Hippocampal formation (tissue), 2 donors: Measurements from ENCODE around the gene DEFB132.
"Not testable (repeated sequence)": the region's sequence is repeated elsewhere in the genome, so short reads cannot be mapped to it uniquely, and the experiment has no call there.

Experiments
- DNase-seq, 2 donors: peaks; one replicate each; lab custom pipeline; 2025; lab: John Stamatoyannopoulos, UW

DEFB132 gene, protein sequence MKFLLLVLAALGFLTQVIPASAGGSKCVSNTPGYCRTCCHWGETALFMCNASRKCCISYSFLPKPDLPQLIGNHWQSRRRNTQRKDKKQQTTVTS

DNA sequence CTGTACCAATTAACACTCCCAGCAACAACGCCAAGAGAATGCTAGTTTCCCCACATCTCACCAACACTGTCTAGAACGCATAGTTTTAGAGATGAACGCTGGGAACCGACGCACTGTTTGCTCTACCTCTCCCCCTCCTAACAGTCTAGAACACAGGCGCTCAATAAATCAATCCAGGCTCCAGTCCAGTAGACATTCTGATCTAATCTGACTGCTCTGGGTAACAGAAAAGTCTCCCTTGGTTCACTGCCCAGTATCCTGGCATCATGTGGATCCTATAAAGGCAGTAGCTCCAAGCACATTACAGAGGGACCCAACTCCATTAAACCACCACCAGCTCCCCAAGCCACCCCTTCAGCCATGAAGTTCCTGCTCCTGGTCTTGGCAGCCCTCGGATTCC, at the start of gene DEFB132:
DEFB132 (plus strand) TSS at position 306 of the 400 bp plus-strand sequence; CDS start at position 361, 55 bp downstream.
- no peak for DNase-seq

DNA sequence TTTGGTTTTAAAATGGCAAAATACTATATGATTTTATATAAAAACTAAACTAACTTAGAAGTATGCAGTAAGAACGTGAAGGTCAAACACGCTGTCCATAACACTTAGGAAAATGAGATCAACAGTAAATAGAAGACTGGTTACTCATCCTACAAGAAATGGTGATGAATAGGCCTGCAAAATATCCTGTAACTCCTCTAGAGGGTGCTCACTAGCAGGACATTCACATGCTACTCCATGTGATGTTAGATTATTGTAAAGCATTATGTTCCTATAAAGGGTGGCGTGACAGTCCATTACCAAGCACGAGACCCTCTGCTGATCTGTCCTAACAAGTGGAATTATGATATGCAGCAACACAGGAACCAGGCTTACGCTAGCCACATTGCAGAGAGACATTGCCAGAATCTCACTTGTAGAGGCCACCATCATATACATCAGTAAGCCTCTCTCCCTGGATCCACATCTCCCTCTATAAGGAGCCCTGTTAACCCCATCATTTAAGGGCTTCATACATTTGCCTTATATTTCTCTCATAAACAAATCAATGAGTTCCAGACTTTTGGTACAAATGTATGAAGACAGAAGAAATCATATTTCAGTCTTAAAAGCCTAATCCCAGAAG, 48.5 kb upstream of the DEFB132 start:
- DNase-seq, result peak in 1 of 2 donors; percentile 13

DNA sequence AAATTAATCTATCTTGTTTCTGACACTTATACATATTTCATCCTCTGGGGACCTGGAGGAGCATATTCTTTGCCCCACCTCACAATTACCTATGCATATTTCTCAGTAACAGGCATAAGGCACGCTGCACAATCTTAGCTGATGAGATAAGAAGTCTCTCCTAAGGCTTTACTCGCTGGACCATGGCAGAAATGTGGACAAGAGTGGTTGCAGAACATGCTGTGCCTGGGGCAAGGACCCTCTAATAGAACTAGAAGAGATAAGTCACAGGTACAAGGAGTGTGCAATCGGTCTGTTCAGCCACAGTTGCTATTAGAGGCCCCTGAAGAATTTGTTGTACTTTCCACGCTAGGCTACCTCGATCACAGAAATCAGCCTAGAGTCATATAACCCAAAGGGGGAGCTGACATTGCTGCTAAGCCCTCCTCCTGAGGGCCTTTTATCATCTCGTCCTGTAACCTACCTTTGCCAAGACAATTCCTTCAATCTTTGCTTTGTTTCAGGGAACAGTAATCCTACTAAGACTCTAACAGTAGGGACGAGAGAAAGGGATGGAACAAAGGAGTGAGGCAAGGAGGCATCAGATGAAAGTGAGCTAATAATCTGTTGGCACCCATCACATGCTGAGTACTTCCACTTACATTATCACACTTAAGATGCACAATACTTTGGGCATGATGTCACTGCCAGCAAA, 46.6 kb upstream of the DEFB132 start:
- DNase-seq, result no peak

DNA sequence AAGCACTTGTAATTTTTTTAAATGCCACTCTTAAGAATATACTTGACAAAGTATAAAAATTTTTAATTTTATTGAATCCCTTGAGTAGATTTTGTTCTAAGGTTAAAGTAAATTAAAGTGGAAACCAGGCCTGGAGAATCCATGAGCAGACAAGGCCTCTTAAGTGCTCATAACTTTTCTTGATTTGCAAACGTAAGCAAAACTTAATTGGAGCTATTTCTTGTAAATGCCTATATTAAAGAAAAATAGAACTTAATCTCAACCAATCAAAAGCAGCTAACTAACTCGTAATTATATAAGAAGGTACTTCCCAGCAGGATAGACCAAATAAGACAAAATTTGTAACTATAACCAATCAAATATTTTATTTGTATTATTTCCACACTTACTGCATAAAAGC, 43.1 kb upstream of the DEFB132 start:
- DNase-seq, result no peak

DNA sequence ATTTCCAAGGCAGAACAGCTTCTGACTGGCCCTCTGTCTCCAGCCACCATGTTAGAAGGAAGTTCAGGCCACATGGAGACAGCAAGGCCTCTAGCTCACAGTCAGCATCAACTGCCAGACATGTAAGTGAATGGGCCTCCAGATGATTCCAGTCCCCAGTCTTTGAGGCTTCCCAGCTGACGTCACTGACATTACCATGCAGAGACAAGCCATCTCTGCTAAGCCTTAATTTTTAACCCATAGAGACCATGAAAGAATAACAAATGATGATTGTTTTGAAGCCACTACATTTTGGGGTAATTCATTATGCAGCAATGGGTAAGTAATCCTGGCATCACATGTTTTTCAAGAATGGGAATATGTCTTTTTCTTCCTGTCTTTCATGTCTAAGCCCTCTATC, 41.7 kb upstream of the DEFB132 start:
- DNase-seq, result no peak

DNA sequence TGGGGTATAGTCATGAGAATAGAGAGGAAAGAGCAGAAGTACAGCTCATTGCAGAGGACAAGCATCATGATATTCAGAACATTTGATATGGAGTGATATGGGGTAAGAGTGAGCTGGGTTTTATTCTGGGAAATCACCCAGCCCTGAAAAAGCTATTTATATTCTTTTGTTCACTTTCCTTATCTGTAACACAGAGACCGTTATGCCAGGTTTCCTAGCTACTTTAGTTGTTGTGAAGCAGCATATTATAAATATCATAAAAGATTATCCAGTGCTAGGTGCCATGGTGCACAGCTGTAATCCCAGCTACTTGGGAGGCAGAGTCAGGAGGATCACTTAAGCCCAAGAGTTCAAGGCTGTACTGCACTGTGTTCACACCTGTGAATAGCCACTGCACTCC, 40.3 kb upstream of the DEFB132 start:
- no peak for DNase-seq

DNA sequence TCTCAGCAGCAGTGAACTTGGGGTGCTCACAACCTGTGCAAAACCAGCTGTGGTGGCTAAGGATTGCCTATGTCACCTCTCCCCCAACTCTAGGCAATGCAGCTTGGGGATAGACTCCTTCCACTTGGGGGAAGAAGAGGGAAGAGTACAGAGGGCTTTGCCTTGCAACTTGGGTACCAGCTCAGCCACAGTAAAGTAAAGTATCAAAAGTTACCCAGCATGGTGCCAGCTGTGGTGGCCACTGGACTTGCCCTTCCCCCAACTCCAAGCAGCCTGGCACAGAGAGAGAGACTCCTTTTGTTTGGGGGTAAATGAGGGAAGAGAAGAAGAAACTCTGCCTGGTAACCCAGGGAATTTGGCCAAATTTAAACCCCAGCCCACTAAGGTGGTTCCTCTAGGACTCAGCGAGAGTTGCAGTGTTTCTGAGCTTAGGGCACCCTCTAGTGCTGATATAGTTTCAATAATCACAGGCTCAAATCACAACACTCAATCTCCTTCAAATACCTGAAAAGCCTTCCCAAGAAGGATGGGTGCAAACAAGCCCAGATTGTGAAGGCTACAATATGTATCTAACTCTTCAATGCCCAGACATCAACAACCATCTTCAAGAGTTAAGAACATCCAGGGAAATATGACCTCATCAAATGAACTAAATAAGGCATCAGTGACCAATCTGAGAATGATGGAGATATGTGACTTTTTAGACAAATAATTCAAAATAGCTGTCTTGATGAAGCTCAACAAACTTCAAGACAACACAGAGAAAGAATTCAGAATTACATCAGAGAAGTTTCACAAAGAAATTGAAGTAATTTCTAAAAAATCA, 38.0 kb upstream of the DEFB132 start:
- DNase-seq, result no peak

DNA sequence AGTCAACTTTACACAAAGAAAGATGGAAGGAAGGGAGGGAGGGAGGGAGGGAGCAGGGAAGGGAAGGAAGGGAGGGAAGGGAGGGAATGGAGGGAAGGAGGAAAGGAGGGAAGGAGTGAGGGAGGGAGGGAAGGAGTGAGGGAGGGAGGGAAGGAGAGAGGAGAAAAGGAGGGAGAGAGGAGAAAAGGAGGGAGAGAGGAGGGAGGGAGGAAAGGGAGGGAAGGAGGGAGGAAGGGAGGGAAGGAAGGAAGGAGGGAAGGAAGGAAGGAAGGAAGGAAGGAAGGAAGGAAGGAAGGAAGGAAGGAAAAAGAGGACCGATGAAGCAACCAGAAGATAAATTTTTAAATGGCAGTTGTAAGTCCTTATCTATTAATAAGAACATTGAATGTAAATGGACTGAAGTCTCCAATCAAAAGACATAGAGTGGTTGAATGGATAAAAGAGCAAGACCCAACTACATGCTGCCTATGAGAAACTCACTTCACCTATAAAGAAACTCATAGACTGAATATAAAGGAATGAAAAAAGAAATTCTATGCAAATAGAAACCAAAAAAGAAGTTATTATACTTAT, 36.2 kb upstream of the DEFB132 start:
- DNase-seq, result no peak

DNA sequence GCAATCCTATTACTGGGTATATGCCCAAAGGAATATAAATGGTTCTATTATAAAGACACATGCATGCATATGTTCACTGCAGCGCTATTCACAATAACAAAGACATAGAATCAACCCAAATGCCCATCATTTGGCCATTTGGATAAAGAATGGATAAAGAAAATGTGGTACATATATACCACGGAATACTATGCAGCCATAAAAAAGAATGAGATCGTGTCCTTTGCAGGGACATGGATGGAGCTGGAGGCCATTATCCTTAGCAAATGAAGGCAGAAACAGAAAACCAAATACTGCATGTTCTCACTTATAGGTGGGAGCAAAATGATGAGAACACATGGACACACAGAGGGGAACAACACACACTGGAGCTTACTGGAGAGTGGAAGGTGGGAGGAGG, 31.6 kb upstream of the DEFB132 start:
- not testable (repeated sequence) for DNase-seq

DNA sequence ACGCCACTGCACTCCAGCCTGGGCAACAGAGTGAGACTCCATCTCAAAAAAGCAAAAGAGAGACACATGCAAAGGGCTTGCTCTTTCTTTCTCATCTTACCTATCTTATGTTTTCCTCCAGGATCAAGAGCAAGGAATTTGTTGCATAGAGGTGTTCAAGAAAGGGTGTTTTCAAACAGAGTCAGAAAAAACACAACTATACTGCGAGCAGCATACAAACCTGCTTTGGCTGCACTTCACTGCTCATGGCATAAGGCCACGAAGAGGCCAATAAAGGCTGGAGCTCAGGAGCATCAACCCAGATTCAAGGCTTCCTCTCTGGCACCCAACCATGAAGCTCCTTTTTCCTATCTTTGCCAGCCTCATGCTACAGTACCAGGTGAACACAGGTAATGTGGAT, 30.6 kb upstream of the DEFB132 start, which contains the start of gene DEFB129:
DEFB129 (plus strand) TSS at position 301 of the 400 bp plus-strand sequence; CDS start at position 332, 31 bp downstream.
- DNase-seq, result no peak

DNA sequence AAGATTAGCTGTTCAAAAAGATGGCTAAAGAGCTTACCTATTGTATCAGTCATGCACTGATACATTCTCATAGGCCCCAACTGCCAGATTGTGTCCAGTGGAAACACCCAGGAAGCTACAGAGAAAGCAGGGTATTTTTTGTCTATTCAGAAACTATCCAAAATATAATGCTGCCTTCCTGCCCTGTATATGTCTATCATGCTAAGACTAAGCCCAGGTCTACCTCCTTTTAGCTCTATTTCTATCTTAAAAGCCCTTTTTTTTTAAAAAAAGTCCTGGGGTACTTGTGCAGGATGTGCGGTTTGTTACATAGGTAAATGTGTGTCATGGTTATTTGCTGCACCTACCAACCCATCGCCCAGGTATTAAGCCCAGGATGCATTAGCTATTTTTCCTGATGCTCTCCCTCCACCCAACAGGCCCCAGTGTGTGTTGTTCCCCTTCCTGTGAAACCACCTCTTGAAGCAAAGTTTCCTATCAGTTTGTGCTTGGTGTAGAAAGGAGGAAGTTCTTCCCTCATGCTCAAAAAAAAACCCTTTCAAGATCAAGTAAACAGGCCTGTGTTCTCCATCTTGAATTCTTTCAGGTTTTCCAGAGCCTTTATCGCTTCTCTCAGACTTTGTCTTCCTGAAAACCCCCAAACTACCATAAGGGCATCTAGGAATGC, 30.0 kb upstream of the DEFB132 start:
- DNase-seq, result peak in 1 of 2 donors; percentile 14

DNA sequence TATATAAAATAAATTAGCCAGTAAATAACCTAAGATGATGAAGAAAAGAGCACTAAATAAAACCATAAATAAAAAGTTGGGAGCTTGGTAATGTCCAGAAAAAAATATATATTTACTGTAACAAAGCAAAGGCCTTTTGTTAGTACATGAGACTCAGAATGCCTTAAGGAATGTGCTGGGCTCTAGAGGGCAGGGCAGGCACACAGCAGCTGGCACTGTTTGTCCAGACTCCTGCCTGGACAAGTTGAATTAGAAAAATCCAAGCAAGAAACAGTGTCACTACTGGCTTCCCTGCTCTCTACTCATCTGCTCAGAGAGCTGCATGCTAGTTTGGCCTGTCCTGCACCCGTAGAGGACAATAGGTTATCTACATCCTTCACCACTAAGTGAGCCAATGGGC, 21.6 kb upstream of the DEFB132 start:
- DNase-seq, result peak in 1 of 2 donors; percentile 6

DNA sequence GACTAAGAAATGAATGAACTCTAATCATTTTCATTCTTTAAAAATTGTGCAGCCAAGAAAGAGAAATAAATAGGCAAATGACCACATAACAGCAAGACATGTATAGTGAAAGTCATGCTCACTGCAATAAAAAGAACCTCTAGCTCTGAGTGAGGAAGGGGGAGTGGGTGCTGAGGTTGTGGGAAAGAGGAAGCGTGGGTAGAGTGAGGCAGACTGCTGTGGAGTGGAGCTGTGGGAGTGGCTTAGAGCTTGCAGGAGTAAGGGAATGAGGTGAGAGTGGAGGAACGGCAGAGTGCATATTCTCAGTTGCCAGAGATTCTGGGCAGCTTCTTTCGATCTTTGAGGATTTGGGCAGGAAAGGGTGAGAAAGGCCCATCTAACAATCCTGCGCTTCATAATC, 20.0 kb upstream of the DEFB132 start:
- peak in 1 of 2 donors; percentile 22 for DNase-seq

DNA sequence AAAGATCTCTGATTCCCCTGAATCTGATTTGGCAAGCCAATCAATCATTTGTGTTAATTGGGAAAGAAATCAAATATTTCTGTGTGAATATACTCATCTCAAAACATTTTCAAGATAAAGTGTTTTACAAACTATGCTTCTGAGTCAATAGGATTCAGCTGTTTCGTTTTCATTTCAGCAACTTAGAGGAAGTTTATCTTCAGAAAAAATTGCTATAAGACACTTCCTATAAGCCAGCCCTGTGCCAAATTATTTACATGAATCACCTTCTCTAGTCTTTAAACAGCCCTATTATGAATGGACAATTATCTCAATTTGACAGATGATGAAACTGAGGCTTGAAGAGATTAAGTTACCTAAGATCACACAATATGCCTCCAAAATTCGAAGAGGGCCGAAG, 19.6 kb upstream of the DEFB132 start:
- DNase-seq, result no peak

DNA sequence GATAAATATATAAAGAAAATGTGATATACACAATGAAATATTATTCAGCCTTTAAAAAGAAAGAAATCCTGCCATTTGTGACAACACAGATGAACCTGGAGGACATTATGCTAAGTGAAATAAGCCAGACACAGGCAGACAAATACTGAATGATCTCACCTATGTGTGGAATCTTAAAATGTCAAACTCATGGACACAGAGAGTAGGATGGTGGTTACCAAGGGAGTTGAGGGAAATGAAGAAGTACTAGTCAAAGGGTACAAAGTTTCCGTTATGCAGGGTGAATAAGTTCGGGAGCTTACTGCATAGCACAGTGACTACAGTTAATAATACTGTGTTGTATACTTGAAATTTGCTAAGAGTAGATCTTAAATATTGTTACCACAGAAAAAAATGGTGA, 14.6 kb upstream of the DEFB132 start:
- no peak for DNase-seq

DNA sequence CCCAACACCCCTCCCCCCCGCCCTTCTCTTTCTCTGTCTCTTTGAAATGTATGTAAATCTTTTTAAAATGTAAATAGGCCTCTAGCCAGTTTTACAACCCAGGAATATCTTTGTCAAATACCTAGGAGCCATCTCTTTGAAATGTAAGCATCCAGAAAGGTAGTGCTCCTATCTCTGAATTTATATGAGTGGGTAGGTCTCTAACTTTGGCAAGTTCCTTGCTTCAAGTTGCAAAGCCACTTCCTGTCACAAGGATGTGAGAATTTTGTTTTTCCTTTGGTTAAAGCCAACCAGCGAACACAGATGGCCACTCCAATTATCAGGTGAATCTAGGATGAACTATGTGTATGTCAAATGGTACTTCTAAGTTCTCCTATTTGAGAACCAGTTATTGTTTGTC, 6.2 kb upstream of the DEFB132 start:
- no peak for DNase-seq

DNA sequence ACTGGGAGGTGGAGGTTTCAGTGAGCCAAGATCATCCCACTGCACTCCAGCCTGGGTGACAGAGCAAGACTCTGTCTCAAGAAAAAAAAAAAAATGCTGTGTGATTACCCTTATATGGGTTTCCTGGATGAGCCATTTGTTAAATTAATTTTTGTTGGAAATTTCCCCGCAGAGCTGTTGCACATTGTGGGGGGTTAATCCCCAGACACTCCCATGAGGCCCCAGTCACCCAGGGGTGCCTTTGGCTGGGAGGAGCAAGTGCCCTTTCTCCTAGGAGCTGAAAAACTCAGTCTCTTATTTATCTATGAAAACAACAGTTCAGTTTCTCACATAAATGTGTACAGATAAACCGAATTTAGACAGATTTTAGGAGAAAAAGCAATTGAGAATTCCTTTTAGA, 4.7 kb upstream of the DEFB132 start:
- no peak for DNase-seq

DNA sequence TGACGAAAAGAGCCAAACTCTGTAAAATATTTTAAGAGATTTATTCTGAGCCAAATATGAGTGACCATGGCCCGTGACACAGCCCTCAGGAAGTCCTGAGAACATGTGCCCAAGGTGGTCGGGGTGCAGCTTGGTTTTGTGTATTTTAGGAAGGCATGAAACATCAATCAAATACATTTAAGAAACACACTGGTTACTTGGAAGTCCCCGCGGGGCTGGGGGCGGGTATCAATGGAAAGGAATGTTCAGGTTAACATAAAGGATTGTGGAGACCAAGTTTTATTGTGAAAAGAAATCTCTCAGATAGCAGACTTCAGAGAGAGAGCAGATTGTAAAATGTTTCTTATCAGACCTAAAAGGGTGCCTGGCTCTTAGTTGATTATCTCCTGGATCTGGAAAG, 4.1 kb upstream of the DEFB132 start:
- DNase-seq, result not testable (repeated sequence)

DNA sequence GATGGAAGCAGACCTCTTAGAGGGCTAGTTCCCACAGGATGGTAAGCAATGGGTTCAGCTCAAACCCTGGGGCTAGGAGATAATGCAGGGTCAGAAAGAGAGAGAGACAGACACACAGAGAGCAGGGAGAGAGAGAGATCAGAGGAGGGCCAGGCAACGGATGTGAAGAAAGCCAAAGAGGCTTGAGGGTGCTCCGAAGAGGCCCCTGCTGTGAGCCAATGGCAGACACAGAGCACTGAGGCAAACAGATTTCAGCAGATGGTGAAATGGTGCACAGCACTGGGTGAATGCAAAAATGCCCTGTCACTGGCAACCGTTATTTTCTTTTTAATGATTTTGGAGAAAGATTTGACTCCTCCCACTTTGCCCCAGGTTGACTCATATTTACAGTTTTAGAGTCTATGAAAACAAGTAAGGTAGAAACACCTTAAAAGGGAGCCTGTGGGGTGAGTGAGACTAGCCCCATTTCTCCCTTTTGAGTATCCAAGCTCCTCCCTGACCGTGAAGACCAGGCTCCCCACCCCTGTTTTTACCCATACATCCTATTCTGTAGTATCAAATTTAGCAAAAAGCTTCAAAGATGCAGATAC, 840 bp downstream of the DEFB132 start:
- no peak for DNase-seq

DNA sequence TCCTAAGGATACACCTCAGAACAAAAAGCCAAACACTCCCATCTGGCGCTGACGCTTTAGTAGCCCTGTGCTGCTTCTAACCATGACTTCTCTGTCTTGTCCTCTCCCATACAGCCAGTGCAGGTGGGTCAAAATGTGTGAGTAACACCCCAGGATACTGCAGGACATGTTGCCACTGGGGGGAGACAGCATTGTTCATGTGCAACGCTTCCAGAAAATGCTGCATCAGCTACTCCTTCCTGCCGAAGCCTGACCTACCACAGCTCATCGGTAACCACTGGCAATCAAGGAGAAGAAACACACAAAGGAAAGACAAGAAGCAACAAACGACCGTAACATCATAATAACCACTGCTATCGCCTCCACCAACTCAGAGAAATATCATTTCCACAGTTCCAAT, 1.4 kb downstream of the DEFB132 start:
- no peak for DNase-seq

DNA sequence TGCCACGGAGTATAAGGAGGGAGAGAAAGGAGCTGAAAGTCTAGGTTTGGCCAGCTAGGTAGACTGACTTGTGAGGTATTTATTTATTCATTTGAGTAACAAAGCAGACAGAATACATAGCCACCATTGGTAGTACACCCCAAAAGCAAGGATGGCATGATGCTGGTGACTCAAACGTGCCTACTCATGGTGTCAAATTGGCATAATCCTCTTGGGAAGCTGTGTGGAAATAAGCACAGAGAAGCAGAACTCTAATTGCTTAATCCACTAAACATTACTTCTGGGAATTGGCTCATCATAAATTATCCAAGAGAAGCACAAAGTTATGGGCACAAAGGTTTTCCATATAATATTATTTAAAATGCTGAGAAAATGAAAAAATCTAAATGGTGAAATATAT, 2.5 kb downstream of the DEFB132 start:
- DNase-seq, result no peak
